Measurements from ENCODE around the gene GINM1.

GINM1 gene

GRCh38 chr6:149565527-149566409 is at the start of gene GINM1:
Gene GINM1, plus strand, starts transcription at chr6:149566375. Its CDS starts 40 bp downstream, at chr6:149566415.
- peak; percentile 89 for DNase-seq

GRCh38 chr6:149529650-149530049 is 36.5 kb upstream of the GINM1 start:
- DNase-seq: no peak

GRCh38 chr6:149534742-149535141 is 31.4 kb upstream of the GINM1 start:
- DNase-seq: no peak

GRCh38 chr6:149541139-149541538 is 25.0 kb upstream of the GINM1 start:
- no peak for DNase-seq

- no peak for DNase-seq
These were observed 21.4 kb upstream of the GINM1 start for GRCh38 chr6:149544646-149545257.

GRCh38 chr6:149545258-149545753 is 20.9 kb upstream of the GINM1 start:
- DNase-seq: peak; percentile 27

- DNase-seq: peak; percentile 92
These were observed 20.3 kb upstream of the GINM1 start, which contains the start of gene PPIL4 for GRCh38 chr6:149545754-149546471. Gene PPIL4, minus strand, starts transcription at chr6:149546043. Its CDS starts 38 bp downstream, at chr6:149546005.

- DNase-seq: no peak
These were observed 14.3 kb upstream of the GINM1 start for GRCh38 chr6:149551920-149552319.

- DNase-seq: no peak
These were observed 8.1 kb upstream of the GINM1 start for GRCh38 chr6:149558029-149558428.

- no peak for DNase-seq
These were observed 6.8 kb upstream of the GINM1 start for GRCh38 chr6:149559389-149559788.

- peak; percentile 11 for DNase-seq
These were observed 5.4 kb upstream of the GINM1 start for GRCh38 chr6:149560736-149561135.

- no peak for DNase-seq
These were observed 2.8 kb upstream of the GINM1 start for GRCh38 chr6:149563203-149563927.

GRCh38 chr6:149563928-149564325 is 2.2 kb upstream of the GINM1 start:
- no peak for DNase-seq

GRCh38 chr6:149566410-149567193 is 427 bp downstream of the GINM1 start:
- peak; percentile 72 for DNase-seq

GRCh38 chr6:149567194-149567586 is 1.0 kb downstream of the GINM1 start:
- DNase-seq: no peak

GRCh38 chr6:149567945-149568585 is 1.9 kb downstream of the GINM1 start:
- DNase-seq: no peak

GRCh38 chr6:149580880-149581279 is 14.7 kb downstream of the GINM1 start:
- DNase-seq: no peak

- DNase-seq: no peak
These were observed 15.2 kb downstream of the GINM1 start for GRCh38 chr6:149581349-149581748.

GRCh38 chr6:149586149-149586548 is 20.0 kb downstream of the GINM1 start:
- DNase-seq: no peak

- no peak for DNase-seq
These were observed 26.8 kb downstream of the GINM1 start for GRCh38 chr6:149592983-149593382.

- DNase-seq: no peak
These were observed 27.2 kb downstream of the GINM1 start for GRCh38 chr6:149593408-149593807.
